Loucy (cell line): ENCODE results near the gene SLC4A1.

ENCODE experiments used
- H2AFZ ChIP-seq: fragments of 200-600 bp; sonication (generic); 2 replicates; pipeline ENCODE4 v1.6.0; 2016; ENCODE audit warnings: antibody characterized with exemption, mild to moderate bottlenecking, low read length, moderate library complexity
- H3F3A ChIP-seq: fragments of 200-600 bp; 2 replicates; pipeline ENCODE4 v1.6.0; 2016; ENCODE audit warnings: antibody characterized with exemption, low read depth, mild to moderate bottlenecking
- H3K27me3 ChIP-seq: fragments of 200-600 bp; sonication (generic); 2 replicates; pipeline ENCODE4 v1.6.1; 2014; ENCODE audit warnings: low read length, mild to moderate bottlenecking; ENCODE audit not compliant: insufficient read depth, poor library complexity, severe bottlenecking
- H3K36me3 ChIP-seq: fragments of 200-600 bp; sonication (generic); 2 replicates; pipeline ENCODE4 v1.6.1; 2016; ENCODE audit warnings: low read length; ENCODE audit not compliant: insufficient read depth
- H3K4me1 ChIP-seq: fragments of 200-600 bp; sonication (generic); 2 replicates; pipeline ENCODE4 v1.5.1; 2014; ENCODE audit warnings: low read length, mild to moderate bottlenecking; ENCODE audit not compliant: insufficient read depth, poor library complexity, severe bottlenecking
- H3K4me2 ChIP-seq: fragments of 200-600 bp; sonication (generic); 2 replicates; pipeline ENCODE4 v1.6.0; 2014; ENCODE audit warnings: antibody characterized with exemption, low read length, low read depth, mild to moderate bottlenecking; ENCODE audit not compliant: poor library complexity, severe bottlenecking
- H3K4me3 ChIP-seq: fragments of 200-600 bp; sonication (generic); 2 replicates; pipeline ENCODE4 v1.5.1; 2014; ENCODE audit warnings: low read length, mild to moderate bottlenecking, mixed read lengths; ENCODE audit not compliant: poor library complexity, severe bottlenecking
- H3K79me2 ChIP-seq: fragments of 200-600 bp; sonication (generic); 2 replicates; pipeline ENCODE4 v1.6.1; 2014; ENCODE audit warnings: low read length; ENCODE audit not compliant: insufficient read depth
- H3K9ac ChIP-seq: fragments of 200-600 bp; sonication (generic); 2 replicates; pipeline ENCODE4 v1.6.0; 2014; ENCODE audit warnings: mild to moderate bottlenecking, low read depth, low read length, moderate library complexity; ENCODE audit not compliant: poor library complexity, severe bottlenecking
- H3K9me2 ChIP-seq: fragments of 200-600 bp; sonication (generic); replicated peaks from 2 replicates; pipeline ENCODE4 v1.6.1; 2016; ENCODE audit warnings: low read depth, low read length, mixed read lengths
- H3K9me3 ChIP-seq: fragments of 200-600 bp; sonication (generic); 2 replicates; pipeline ENCODE4 v1.6.1; 2014; ENCODE audit warnings: mild to moderate bottlenecking, antibody characterized with exemption, low read length, low read depth; ENCODE audit not compliant: insufficient read depth
- H4K20me1 ChIP-seq: fragments of 200-600 bp; sonication (generic); 2 replicates; pipeline ENCODE4 v1.6.0; 2014; ENCODE audit warnings: antibody characterized with exemption, low read length, mild to moderate bottlenecking; ENCODE audit not compliant: insufficient read depth, poor library complexity, severe bottlenecking
- EZH2phosphoT487 ChIP-seq: fragments of 200-600 bp; IDR thresholded peaks from 2 replicates; pipeline ENCODE4 v1.6.1; 2018; ENCODE audit warnings: antibody characterized with exemption, mild to moderate bottlenecking, moderate library complexity, borderline replicate concordance
- TF ChIP-seq, protein P1 (sequence below): fragments of 200-600 bp; sonication (generic); conservative IDR thresholded peaks from 2 replicates; pipeline ENCODE4 v1.5.1; 2014; ENCODE audit warnings: mild to moderate bottlenecking, antibody characterized with exemption, low read length

Gene SLC4A1

DNA sequence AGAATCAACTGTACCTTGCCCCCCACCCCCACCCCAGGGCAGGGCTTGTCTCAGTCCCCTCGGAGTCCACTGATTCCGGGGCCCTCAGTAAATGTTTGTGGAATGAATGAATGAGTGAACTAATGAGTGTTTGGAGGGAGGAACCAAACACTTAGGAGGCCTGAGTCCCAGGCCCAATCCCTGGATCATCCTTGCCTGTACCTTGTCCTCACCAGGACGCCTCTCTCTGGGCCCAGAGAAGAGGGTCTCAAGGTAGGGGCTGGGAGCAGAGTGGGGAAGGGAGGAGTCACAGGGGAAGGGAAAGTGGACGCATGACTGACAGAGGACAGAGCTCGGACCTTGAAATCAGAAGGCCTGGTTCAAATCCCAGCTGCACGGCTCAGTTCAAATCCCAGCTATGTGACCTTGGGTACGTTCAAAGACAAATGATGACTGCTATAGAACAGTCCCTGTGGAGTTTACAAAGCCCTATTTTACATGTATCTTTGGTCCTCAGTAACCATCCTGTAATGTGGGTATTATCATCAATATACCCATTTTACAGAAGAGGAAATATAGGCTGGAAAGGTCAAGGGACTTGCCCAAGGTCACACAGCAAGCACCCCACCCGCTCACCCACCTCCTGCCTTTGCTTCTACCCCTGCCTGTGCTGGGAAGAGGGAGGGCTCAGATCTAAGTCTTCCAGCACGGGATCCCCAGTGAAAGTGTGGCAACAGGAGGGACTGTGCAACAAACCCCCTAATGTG lies 18.3 kb downstream of the SLC4A1 start:
- no peak overlapping the region for H3K4me2 ChIP-seq
- no peak overlapping the region for H2AFZ ChIP-seq
- H3K4me3 ChIP-seq = no peak overlapping the region
- no peaks in the 10 kb centered on the region for H3K9me2 ChIP-seq
- H4K20me1 ChIP-seq = no peaks in the 10 kb centered on the region
- no peaks in the 10 kb centered on the region for H3K79me2 ChIP-seq
- no peaks in the 10 kb centered on the region for H3K9me3 ChIP-seq
- H3K36me3 ChIP-seq = no peaks in the 10 kb centered on the region
- H3K4me1 ChIP-seq = peaks cover 26% of the 10 kb centered on the region
- H3K9ac ChIP-seq = no peak overlapping the region
- no peak for TF ChIP-seq EZH2phosphoT487
- TF ChIP-seq, protein P1, sequence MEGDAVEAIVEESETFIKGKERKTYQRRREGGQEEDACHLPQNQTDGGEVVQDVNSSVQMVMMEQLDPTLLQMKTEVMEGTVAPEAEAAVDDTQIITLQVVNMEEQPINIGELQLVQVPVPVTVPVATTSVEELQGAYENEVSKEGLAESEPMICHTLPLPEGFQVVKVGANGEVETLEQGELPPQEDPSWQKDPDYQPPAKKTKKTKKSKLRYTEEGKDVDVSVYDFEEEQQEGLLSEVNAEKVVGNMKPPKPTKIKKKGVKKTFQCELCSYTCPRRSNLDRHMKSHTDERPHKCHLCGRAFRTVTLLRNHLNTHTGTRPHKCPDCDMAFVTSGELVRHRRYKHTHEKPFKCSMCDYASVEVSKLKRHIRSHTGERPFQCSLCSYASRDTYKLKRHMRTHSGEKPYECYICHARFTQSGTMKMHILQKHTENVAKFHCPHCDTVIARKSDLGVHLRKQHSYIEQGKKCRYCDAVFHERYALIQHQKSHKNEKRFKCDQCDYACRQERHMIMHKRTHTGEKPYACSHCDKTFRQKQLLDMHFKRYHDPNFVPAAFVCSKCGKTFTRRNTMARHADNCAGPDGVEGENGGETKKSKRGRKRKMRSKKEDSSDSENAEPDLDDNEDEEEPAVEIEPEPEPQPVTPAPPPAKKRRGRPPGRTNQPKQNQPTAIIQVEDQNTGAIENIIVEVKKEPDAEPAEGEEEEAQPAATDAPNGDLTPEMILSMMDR = no peak
- no peaks in the 10 kb centered on the region for H3K27me3 ChIP-seq
- H3F3A ChIP-seq = no peaks in the 10 kb centered on the region

DNA sequence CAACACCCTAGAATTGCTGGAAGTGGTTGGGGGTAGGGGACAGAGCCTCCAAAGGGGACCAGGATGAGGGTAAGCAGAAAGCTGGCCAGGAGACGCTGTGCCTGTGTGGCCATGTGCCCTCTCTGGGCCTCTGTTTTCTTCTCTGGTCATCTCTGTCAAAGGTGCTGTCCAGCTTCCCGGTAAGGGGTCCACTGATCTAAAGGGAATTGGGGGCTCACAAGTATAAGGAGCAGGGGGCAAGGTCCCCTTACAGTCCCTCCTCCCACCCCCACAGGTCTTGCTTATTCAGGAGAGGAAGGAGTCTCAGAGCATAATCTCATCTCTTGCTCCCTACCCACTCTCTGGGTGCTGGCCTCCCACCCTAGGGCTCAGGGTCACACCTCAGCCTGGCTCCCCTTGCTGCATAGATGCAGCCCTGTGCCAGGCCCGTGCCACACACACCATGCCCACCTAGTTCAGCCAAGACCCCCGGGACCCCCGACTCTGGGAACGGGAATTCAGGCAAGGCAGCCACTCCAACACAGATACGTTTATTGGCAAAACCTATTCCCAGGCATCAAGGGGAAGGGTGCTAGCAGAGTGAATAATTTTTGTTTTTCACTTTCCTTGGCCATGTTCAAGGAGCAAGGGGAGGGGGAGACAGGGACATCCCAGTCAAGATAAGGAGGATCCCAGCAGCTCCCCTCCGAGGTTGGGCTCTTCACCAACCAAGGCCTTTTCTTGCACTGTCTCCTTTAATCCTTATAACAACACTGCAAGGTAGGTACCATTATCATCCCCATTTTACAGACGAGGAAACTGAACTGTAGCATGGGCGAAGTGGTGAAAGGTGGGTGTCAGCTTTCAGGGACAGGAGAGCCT lies 19.8 kb downstream of the SLC4A1 start:
- H3K36me3 ChIP-seq = no peaks in the 10 kb centered on the region
- H3K4me2 ChIP-seq = no peak overlapping the region
- no peaks in the 10 kb centered on the region for H3F3A ChIP-seq
- no peaks in the 10 kb centered on the region for H3K27me3 ChIP-seq
- no peak overlapping the region for H3K9ac ChIP-seq
- H3K4me3 ChIP-seq = no peak overlapping the region
- no peaks in the 10 kb centered on the region for H4K20me1 ChIP-seq
- H2AFZ ChIP-seq = no peak overlapping the region
- no peaks in the 10 kb centered on the region for H3K9me2 ChIP-seq
- H3K79me2 ChIP-seq = no peaks in the 10 kb centered on the region
- TF ChIP-seq, protein P1 = no peak
- no peak for TF ChIP-seq EZH2phosphoT487
- no peaks in the 10 kb centered on the region for H3K9me3 ChIP-seq
- peaks cover 26% of the 10 kb centered on the region for H3K4me1 ChIP-seq

DNA sequence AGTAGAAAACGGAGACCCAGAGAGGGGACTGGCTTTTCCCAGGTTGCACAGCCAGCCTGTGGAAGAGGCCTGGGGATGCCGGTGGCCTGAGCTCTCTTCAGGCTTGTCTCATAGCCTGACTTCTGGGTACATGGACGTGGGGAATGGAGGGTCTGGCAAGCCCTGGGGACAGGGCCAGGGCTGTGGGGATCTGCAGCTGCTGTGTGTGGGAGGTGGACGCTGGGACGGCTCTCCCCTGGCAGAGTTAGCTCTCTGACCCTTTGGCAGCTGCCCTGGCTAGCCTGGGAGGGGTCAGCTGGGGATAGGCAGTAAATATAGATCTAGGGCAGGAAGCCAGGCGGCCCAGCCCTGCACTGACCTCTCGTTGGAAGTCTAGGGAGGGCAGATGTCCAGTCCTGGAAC lies 20.5 kb downstream of the SLC4A1 start:
- Histone ChIP-seq H4K20me1 (no peaks in the 10 kb centered on the region), H3K4me3 (no peak overlapping the region), H3K9ac (peak overlapping the region; percentile 50), H3K79me2 (no peaks in the 10 kb centered on the region), H3K36me3 (no peaks in the 10 kb centered on the region), H3K4me2 (peak overlapping the region; percentile 77), H2AFZ (peak overlapping the region; percentile 83; the same call in 1 of the 2 replicates), H3K27me3 (no peaks in the 10 kb centered on the region), H3K9me2 (no peaks in the 10 kb centered on the region), H3K4me1 (peaks cover 26% of the 10 kb centered on the region), H3K9me3 (no peaks in the 10 kb centered on the region), H3F3A (no peaks in the 10 kb centered on the region)
- TF ChIP-seq EZH2phosphoT487 = no peak
- TF ChIP-seq, protein P1 = no peak
